ENCODE measurements around the gene PPEF2. TPM values are rescaled to one million over a fixed set of nuclear protein-coding genes. Genes with fewer than 3 reads are reported as not detected.

Gene PPEF2
- total RNA-seq, 1 experiment from 2014 or later: not detected

- Mint-ChIP-seq H3K9me3 (no peaks in the 10 kb centered on the region), H3K27me3 (ENCODE audit: low read depth) (0 out of 2 replicates have a peak, but pooled peaks cover under 1% of the 10 kb centered on the region), H3K4me3 (no peak overlapping the region), H3K4me1 (peaks cover 9 to 16% of the 10 kb centered on the region in 2 experiments), H3K36me3 (ENCODE audit: insufficient read depth in 1 of 3, low read depth in 3 of 3) (no peaks in the 10 kb centered on the region; a peak in 2 of 7 replicates), H3K27ac (0 out of 7 replicates have a peak overlapping the region, but pooled peaks of 2 of the 3 experiments have one; percentile 6 to 28)
- DNase-seq: no peak
- H2AFZ ChIP-seq (ENCODE audit: low read length): peak overlapping the region; percentile 15
- no peak overlapping the region for H2BK5ac ChIP-seq (ENCODE audit: insufficient read length, low read length)
- no peaks in the 10 kb centered on the region for H3K27me3 ChIP-seq (ENCODE audit: insufficient read depth, low read length)
- no peak overlapping the region for H2BK15ac ChIP-seq (ENCODE audit: low read depth, low read length)
- no peaks in the 10 kb centered on the region for H3K79me2 ChIP-seq (ENCODE audit: insufficient read depth, low read length)
- WGBS (ENCODE audit: extremely low coverage, insufficient read length, low lambda C conversion rate): no CpG with 5 or more reads among the region's 8 CpGs
- no peak for TF ChIP-seq CTCF (conservative IDR thresholded peaks at IDR 0.05)
- no peaks in the 10 kb centered on the region for H3K79me1 ChIP-seq (ENCODE audit: insufficient read depth, low read depth, low read length, poor library complexity, severe bottlenecking)
- no peak overlapping the region for H2BK120ac ChIP-seq (ENCODE audit: low read depth, low read length, poor library complexity, severe bottlenecking)
- no peak overlapping the region for H3K14ac ChIP-seq (ENCODE audit: insufficient read depth, low read length)
- no peaks in the 10 kb centered on the region for H3K23me2 ChIP-seq (ENCODE audit: insufficient read length, low read depth, low read length, poor library complexity, severe bottlenecking)
- H2AK5ac ChIP-seq (ENCODE audit: insufficient read length, low read length): no peak overlapping the region
- no peak overlapping the region for H4K8ac ChIP-seq (replicated peaks; ENCODE audit: insufficient read length, low read depth, low read length)
- no peak overlapping the region for H4K91ac ChIP-seq (ENCODE audit: insufficient read length, low read depth, low read length)
- no peak overlapping the region for H3K4me2 ChIP-seq (ENCODE audit: insufficient read depth, insufficient read length, low read length)
- no peak overlapping the region for H3K56ac ChIP-seq (ENCODE audit: insufficient read length, low read depth, low read length)
- no peak overlapping the region for H2BK20ac ChIP-seq (ENCODE audit: low read depth, low read length, poor library complexity, severe bottlenecking)
- no peak overlapping the region for H3K18ac ChIP-seq (ENCODE audit: insufficient read length, low read depth, low read length)
- no peak overlapping the region for H3K23ac ChIP-seq (ENCODE audit: insufficient read length, low read depth, low read length)
- H3K9ac ChIP-seq (ENCODE audit: extremely low read depth, insufficient read length, low read length): no peak overlapping the region
- H2BK12ac ChIP-seq (ENCODE audit: insufficient read length, low read depth, low read length): no peak overlapping the region
- no peak overlapping the region for H3K27ac ChIP-seq (ENCODE audit: insufficient read length, low read depth, low read length)
- H4K20me1 ChIP-seq (ENCODE audit: control insufficient read depth, insufficient read depth, insufficient read length): no peaks in the 10 kb centered on the region
- H3K9me3 ChIP-seq (ENCODE audit: control insufficient read depth, low read depth, low read length): no peaks in the 10 kb centered on the region
- H3K4ac ChIP-seq (ENCODE audit: low read depth, low read length): no peak overlapping the region
- H3K4me1 ChIP-seq (ENCODE audit: insufficient read depth, low read length): peaks cover 4% of the 10 kb centered on the region; the same call in 1 of the 2 replicates
- H3T11ph ChIP-seq (ENCODE audit: low read length): no peak overlapping the region
- H4K5ac ChIP-seq (ENCODE audit: insufficient read length, low read depth, low read length): no peak overlapping the region
Measured at GRCh38 chr4:75841641-75842520, 60.4 kb downstream of the PPEF2 start.

All from H9 (cell line).